ENCODE measurements around the gene ZMYND8. TPM values are rescaled to one million over a fixed set of nuclear protein-coding genes. Genes with fewer than 3 reads are reported as not detected.

Gene ZMYND8
- total and polyA plus RNA-seq, 2 of the 8 experiments (the other 6 are each of a cell fraction or from before 2014, with no cell fraction given) = 50.5 to 163 TPM

DNA sequence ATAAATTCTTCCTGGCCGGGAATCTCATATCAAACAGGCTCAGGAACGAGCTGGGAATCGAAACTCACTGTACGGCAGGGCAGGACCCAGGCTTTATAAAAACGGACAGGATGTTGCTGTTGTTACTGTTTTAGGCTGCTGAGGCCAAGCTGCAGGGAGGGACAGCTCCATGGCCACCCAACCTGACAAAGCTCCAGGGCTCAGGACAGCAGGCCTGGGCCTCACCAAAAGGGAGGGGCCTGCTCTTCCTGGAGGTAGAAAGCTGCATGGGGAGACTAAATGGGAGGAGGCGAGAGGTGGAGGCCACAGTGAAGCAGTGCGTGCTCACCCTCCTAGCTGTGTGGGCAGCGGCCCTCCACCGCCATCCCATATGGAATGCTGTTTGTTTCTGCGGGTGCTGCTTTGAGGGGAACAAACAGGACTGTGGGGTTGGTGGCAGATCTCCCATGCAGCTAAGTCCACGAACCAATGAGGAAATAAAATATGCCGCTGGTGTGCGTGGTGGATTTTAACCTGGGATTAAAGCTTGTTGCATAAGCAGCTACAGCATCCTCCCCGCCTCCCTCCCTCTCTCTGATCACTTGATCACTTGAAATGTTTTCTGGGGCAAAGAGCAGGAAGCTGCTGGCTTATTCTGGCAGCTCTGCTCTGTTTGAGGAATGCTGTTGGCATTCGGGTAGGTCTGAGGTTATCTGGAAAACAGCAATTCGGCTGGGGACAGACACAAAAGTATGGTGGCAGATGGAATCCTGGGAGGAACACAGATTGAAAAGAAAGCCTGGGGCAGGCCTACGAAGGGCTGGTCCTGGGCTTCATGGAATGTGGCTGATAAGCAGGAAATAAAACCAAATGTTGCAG, 2.4 kb upstream of the ZMYND8 start:
- Histone ChIP-seq H2BK15ac (ENCODE audit: low read length) (no peak overlapping the region), H3K14ac (ENCODE audit: insufficient read length) (no peak overlapping the region), H3K4me2 (ENCODE audit: insufficient read depth in 1 of 2, low read depth in 2 of 2, low read length in 2 of 2) (peak overlapping the region; percentile 25 to 67), H4K91ac (replicated peaks; ENCODE audit: insufficient read length, low read length) (peak overlapping the region; percentile 91), H2BK20ac (ENCODE audit: low read length) (peak overlapping the region; percentile 83), H3K79me1 (ENCODE audit: low read depth, low read length) (peaks cover 7% of the 10 kb centered on the region; the same call in 1 of the 2 replicates), H3K23me2 (ENCODE audit: low read depth, low read length) (no peaks in the 10 kb centered on the region; the same call in 1 of the 2 replicates), H3K9me3 (ENCODE audit: insufficient read depth in 2 of 2, low read depth in 1 of 2, low read length in 1 of 2) (no peaks in the 10 kb centered on the region), H3K36me3 (ENCODE audit: control insufficient read depth in 2 of 4, insufficient read depth in 4 of 4, low read length in 3 of 4) (peaks cover 0 to 20% (median under 1%) of the 10 kb centered on the region in 4 experiments; a peak in 4 of 8 replicates), H4K20me1 (replicated peaks in 1 of 2; ENCODE audit: control insufficient read depth in 1 of 2, insufficient read depth in 2 of 2, low read length in 2 of 2) (peaks cover 0 to 2% of the 10 kb centered on the region in 2 experiments), H2BK120ac (replicated peaks; ENCODE audit: low read depth, low read length) (peak overlapping the region; percentile 45), H2BK12ac (ENCODE audit: low read depth, low read length) (peak overlapping the region; percentile 89), H4K8ac (ENCODE audit: extremely low read depth, insufficient read depth, low read length) (peak overlapping the region; percentile 91; the same call in 1 of the 2 replicates), H3K4ac (replicated peaks; ENCODE audit: insufficient read length, low read depth, low read length) (peak overlapping the region; percentile 70), H3K27me3 (replicated peaks in 1 of 4; ENCODE audit: control insufficient read depth in 3 of 4, extremely low read depth in 1 of 4, insufficient read depth in 3 of 4, low read length in 3 of 4) (no peaks in the 10 kb centered on the region), H3K4me3 (ENCODE audit: extremely low read depth in 1 of 4, insufficient read depth in 2 of 4, low read depth in 3 of 4, low read length in 4 of 4) (peak overlapping the region in 1 of 4 experiments; percentile 14; a peak in 1 of 8 replicates), H3K4me1 (replicated peaks in 1 of 4; ENCODE audit: control insufficient read depth in 3 of 4, insufficient read depth in 4 of 4, low read length in 3 of 4) (peaks cover 53 to 73% (median 64%) of the 10 kb centered on the region in 4 experiments), H2AK5ac (ENCODE audit: low read depth, low read length) (peak overlapping the region; percentile 65; the same call in 1 of the 2 replicates), H3K56ac (replicated peaks; ENCODE audit: insufficient read length, low read depth, low read length) (peak overlapping the region; percentile 51), H2AFZ (ENCODE audit: low read length) (no peak overlapping the region), H3K79me2 (ENCODE audit: control insufficient read depth in 1 of 2, insufficient read depth in 2 of 2, low read length in 2 of 2) (peaks cover 50 to 97% of the 10 kb centered on the region in 2 experiments), H3K27ac (ENCODE audit: low read depth, low read length) (peak overlapping the region; percentile 98), H3K23ac (ENCODE audit: insufficient read length) (no peak overlapping the region), H2BK5ac (ENCODE audit: low read depth, low read length) (peak overlapping the region; percentile 99), H3K9ac (replicated peaks in 1 of 4; ENCODE audit: extremely low read depth in 1 of 4, low read depth in 3 of 4, low read length in 3 of 4) (peak overlapping the region in 3 of 4 experiments; percentile 55 to 81 (median 56); a peak in 6 of 7 replicates), H4K5ac (ENCODE audit: insufficient read length, low read depth, low read length) (peak overlapping the region; percentile 81), H3K18ac (ENCODE audit: extremely low read depth, low read length) (peak overlapping the region; percentile 95)
- 64% methylated on average over 17 of the region's 17 CpGs; no CpG with 5 or more reads in 1 of the 2 experiments for WGBS, 2 experiments (ENCODE audit: extremely low coverage in 1 of 2, insufficient coverage in 1 of 2, insufficient read length in 1 of 2, insufficient replicate concordance in 2 of 2, low coverage in 1 of 2, low lambda C conversion rate in 2 of 2, missing lambda C conversion rate in 1 of 2)
- ChIA-PET POLR2A (ENCODE audit: partially characterized antibody) (interaction anchor here (1.1 to 42.1 kb wide), 12 partner anchors 5 to 87 kb away, joined by 3 to 1191 read pairs (median 6); partner anchors contain the start of gene ZMYND8), CTCF (ENCODE audit: partially characterized antibody) (interaction anchor here (0.6 to 8.4 kb wide), 11 partner anchors 10 to 86 kb away, joined by 3 to 86 read pairs (median 7); no protein-coding TSS in a partner anchor)
- DNase-seq (ENCODE audit: low read depth in 1 of 2, low spot score in 2 of 2) (no peak), FAIRE-seq (no peak)
- TF ChIP-seq POLR2AphosphoS5 (IDR thresholded peaks at IDR 0.05; ENCODE audit: low read depth, low read length) = no peak
- no peak for TF ChIP-seq EGR1 (IDR thresholded peaks at IDR 0.05; ENCODE audit: borderline replicate concordance, low read depth, low read length)
- no peak for TF ChIP-seq SIRT6 (IDR thresholded peaks at IDR 0.05; ENCODE audit: low read length)
- TF ChIP-seq, protein P1, sequence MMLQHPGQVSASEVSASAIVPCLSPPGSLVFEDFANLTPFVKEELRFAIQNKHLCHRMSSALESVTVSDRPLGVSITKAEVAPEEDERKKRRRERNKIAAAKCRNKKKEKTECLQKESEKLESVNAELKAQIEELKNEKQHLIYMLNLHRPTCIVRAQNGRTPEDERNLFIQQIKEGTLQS (IDR thresholded peaks at IDR 0.05; ENCODE audit: insufficient read depth, low read depth, low read length) = no peak
- TF ChIP-seq CREB1 (IDR thresholded peaks at IDR 0.05) = no peak
- TF ChIP-seq KDM4A (IDR thresholded peaks at IDR 0.05; ENCODE audit: low read depth, low read length, severe bottlenecking) = no peak
- TF ChIP-seq TEAD4 (IDR thresholded peaks at IDR 0.05; ENCODE audit: low read depth, low read length) = peak; percentile 52; the same call in 1 of the 2 replicates
- TF ChIP-seq TAF1 (IDR thresholded peaks at IDR 0.05; ENCODE audit: low read depth, low read length) = no peak
- no peak for TF ChIP-seq EP300 (IDR thresholded peaks at IDR 0.05; ENCODE audit: borderline replicate concordance in 1 of 2, low read depth in 2 of 2, low read length in 2 of 2)
- TF ChIP-seq RNF2 (IDR thresholded peaks at IDR 0.05; ENCODE audit: borderline replicate concordance, low read depth, low read length, missing control alignments, poor library complexity, severe bottlenecking) = no peak

Data from H1 (cell line).